Neural cell (in vitro differentiated cells): ENCODE measurements around the gene GALT. TPM values are rescaled to one million over a fixed set of nuclear protein-coding genes. Genes with fewer than 3 reads are reported as not detected.

Experiments
- H2AFZ ChIP-seq: fragments of 200-600, 300-800 bp; sonication (generic), shearing (Covaris generic); 2 replicates; pipeline ENCODE4 v1.6.0; 2014; ENCODE audit warnings: low read depth, mild to moderate bottlenecking, antibody characterized with exemption, low read length, moderate library complexity
- H3F3A ChIP-seq: fragments of 200-600 bp; shearing (Covaris generic); 2 replicates; pipeline ENCODE4 v1.6.1; 2016; ENCODE audit warnings: mild to moderate bottlenecking, moderate library complexity, mixed read lengths, antibody characterized with exemption, low read length; ENCODE audit not compliant: insufficient read depth, poor library complexity, severe bottlenecking
- H3K27ac ChIP-seq: fragments of 200-600, 300-800 bp; sonication (generic), shearing (Covaris generic); 2 replicates; pipeline ENCODE4 v1.5.1; 2014; ENCODE audit warnings: mild to moderate bottlenecking, low read length, moderate library complexity
- H3K27me3 ChIP-seq: fragments of 300-800, 200-600 bp; sonication (generic), shearing (Covaris generic); 2 replicates; pipeline ENCODE4 v1.6.0; 2014; ENCODE audit warnings: mild to moderate bottlenecking, low read depth, low read length, moderate library complexity; ENCODE audit not compliant: insufficient read depth
- H3K36me3 ChIP-seq: fragments of 300-800, 200-600 bp; sonication (generic), shearing (Covaris generic); 2 replicates; pipeline ENCODE4 v1.5.1; 2014; ENCODE audit warnings: mild to moderate bottlenecking, antibody characterized with exemption, low read length, moderate library complexity; ENCODE audit not compliant: insufficient read depth
- H3K4me2 ChIP-seq: fragments of 300-800, 200-600 bp; sonication (generic), shearing (Covaris generic); 2 replicates; pipeline ENCODE4 v1.6.0; 2014; ENCODE audit warnings: mild to moderate bottlenecking, low read length
- H3K4me3 ChIP-seq: fragments of 300-800, 200-600 bp; sonication (generic), shearing (Covaris generic); 2 replicates; pipeline ENCODE4 v1.5.1; 2014; ENCODE audit warnings: mild to moderate bottlenecking, low read length, moderate library complexity
- H3K79me2 ChIP-seq: fragments of 200-600 bp; shearing (Covaris generic); replicated peaks from 2 replicates; pipeline ENCODE4 v1.6.0; 2014; ENCODE audit warnings: mild to moderate bottlenecking, low read length, moderate library complexity; ENCODE audit not compliant: insufficient read depth
- H3K9ac ChIP-seq: fragments of 300-800, 200-600 bp; sonication (generic), shearing (Covaris generic); 2 replicates; pipeline ENCODE4 v1.6.1; 2016; ENCODE audit warnings: mild to moderate bottlenecking, low read length, mixed read lengths
- H3K9me2 ChIP-seq: fragments of 200-600 bp; shearing (Covaris generic); 2 replicates; pipeline ENCODE4 v1.6.1; 2016; ENCODE audit warnings: mild to moderate bottlenecking, low read length, mixed read lengths; ENCODE audit not compliant: insufficient read depth
- H3K9me3 ChIP-seq: fragments of 200-600, 300-800 bp; sonication (generic), shearing (Covaris generic); 2 replicates; pipeline ENCODE4 v1.6.1; 2016; ENCODE audit warnings: mild to moderate bottlenecking, mixed run types, low read length, moderate library complexity, mixed read lengths
- H4K20me1 ChIP-seq: fragments of 200-600 bp; shearing (Covaris generic); 2 replicates; pipeline ENCODE4 v1.6.1; 2016; ENCODE audit warnings: mild to moderate bottlenecking, mixed run types; ENCODE audit not compliant: insufficient read depth
- EP300 ChIP-seq: fragments of 450-650 bp; conservative IDR thresholded peaks from 2 replicates; pipeline ENCODE4 v1.6.1; 2014; ENCODE audit warnings: antibody characterized with exemption, mild to moderate bottlenecking, moderate library complexity; ENCODE audit not compliant: poor library complexity, severe bottlenecking
- EZH2 ChIP-seq: fragments of 200-600, 300-800 bp; shearing (Covaris generic), sonication (generic); IDR thresholded peaks from 2 replicates; pipeline ENCODE4 v1.6.1; 2014; ENCODE audit warnings: antibody characterized with exemption, low read length, borderline replicate concordance, mild to moderate bottlenecking; ENCODE audit not compliant: insufficient read depth, poor library complexity, severe bottlenecking
- MXI1 ChIP-seq: fragments of 450-650 bp; conservative IDR thresholded peaks from 2 replicates; pipeline ENCODE4 v1.6.1; 2014; ENCODE audit warnings: antibody characterized with exemption, mild to moderate bottlenecking; ENCODE audit not compliant: poor library complexity, severe bottlenecking
- POLR2AphosphoS5 ChIP-seq: IDR thresholded peaks from 2 replicates; pipeline ENCODE4 v1.6.1; 2012
- polyA plus RNA-seq: library from polyadenylated mRNA; depleted of rRNA; stranded (reverse); fragments of >200 nt; gene quantifications from 2 replicates; pipeline ENCODE4 v1.2.3, GENCODE V29; 2014
- small RNA-seq, 3 experiments: library from RNA; depleted of rRNA; stranded (forward); fragments of <200 nt; gene quantifications; one replicate each; pipeline ENCODE3, GENCODE V24; 2012

Gene GALT
- polyA plus RNA-seq, 1 donor from 2014 or later, result 116 TPM

GRCh38 chr9:34694811-34695210 is 48.3 kb downstream of the GALT start:
- H3F3A ChIP-seq, result no peaks in the 10 kb centered on the region
- H3K9ac ChIP-seq, result no peak overlapping the region
- no peaks in the 10 kb centered on the region for H3K79me2 ChIP-seq
- no peak overlapping the region for H3K27ac ChIP-seq
- H3K4me2 ChIP-seq, result no peak overlapping the region
- H3K36me3 ChIP-seq, result no peaks in the 10 kb centered on the region
- H4K20me1 ChIP-seq, result no peaks in the 10 kb centered on the region
- TF ChIP-seq MXI1 (no peak), POLR2AphosphoS5 (no peak), EP300 (no peak), EZH2 (no peak)
- H2AFZ ChIP-seq, result no peak overlapping the region
- H3K4me3 ChIP-seq, result no peak overlapping the region
- peaks cover 5% of the 10 kb centered on the region for H3K27me3 ChIP-seq
- H3K9me3 ChIP-seq, result no peaks in the 10 kb centered on the region
- H3K9me2 ChIP-seq, result no peaks in the 10 kb centered on the region

Small RNA genes lying within 50 kb of the gene (small RNA-seq; reads per million reads assigned to genes)
- 0 reads per million in 3 experiments for gene CCL27

Other genes starting within 250 kb of the GALT start
- 51.8 and 56.6 TPM in 2 replicates for gene FAM219A, start 188.1 kb upstream of the GALT start, polyA plus RNA-seq
- gene DNAI1, start 187.9 kb upstream of the GALT start, polyA plus RNA-seq, result 0.99 and 1.6 TPM in 2 replicates
- 163 and 172 TPM in 2 replicates for gene ENHO, start 123.7 kb upstream of the GALT start, polyA plus RNA-seq
- 19.0 and 20.7 TPM in 2 replicates for gene CNTFR, start 57.0 kb upstream of the GALT start, polyA plus RNA-seq
- 27.5 and 31.4 TPM in 2 replicates for gene RPP25L, start 34.6 kb upstream of the GALT start, polyA plus RNA-seq
- 380 and 391 TPM in 2 replicates for gene DCTN3, start 26.2 kb upstream of the GALT start, polyA plus RNA-seq
- gene ARID3C, start 17.6 kb upstream of the GALT start, polyA plus RNA-seq, result 2.1 and 2.8 TPM in 2 replicates
- gene SIGMAR1, start 8.9 kb upstream of the GALT start, polyA plus RNA-seq, result 50.2 and 52.5 TPM in 2 replicates
- 59.1 and 98.5 TPM in 2 replicates for gene IL11RA, start 5.5 kb downstream of the GALT start, polyA plus RNA-seq
- 0.82 and 2.9 TPM in 2 replicates for gene CCL27, start 16.0 kb downstream of the GALT start, polyA plus RNA-seq
- gene CCL19, start 44.6 kb downstream of the GALT start, polyA plus RNA-seq, result not detected in 2 replicates
- gene CCL21, start 63.5 kb downstream of the GALT start, polyA plus RNA-seq, result not detected in 2 replicates